Stimulated activated CD8-positive, alpha-beta memory T cell treated with anti-CD3 and anti-CD28 coated beads, Interleukin-15, amount 100 ng/mL, for 48 hours (primary cell): Measurements from ENCODE around the gene MISP.

Experiments
- DNase-seq, 2 donors: peaks; one replicate each; pipeline ENCODE4 v3.0.0-alpha.2; 2020; ENCODE audit warnings: low read depth in 2 of 2

The MISP gene

DNA sequence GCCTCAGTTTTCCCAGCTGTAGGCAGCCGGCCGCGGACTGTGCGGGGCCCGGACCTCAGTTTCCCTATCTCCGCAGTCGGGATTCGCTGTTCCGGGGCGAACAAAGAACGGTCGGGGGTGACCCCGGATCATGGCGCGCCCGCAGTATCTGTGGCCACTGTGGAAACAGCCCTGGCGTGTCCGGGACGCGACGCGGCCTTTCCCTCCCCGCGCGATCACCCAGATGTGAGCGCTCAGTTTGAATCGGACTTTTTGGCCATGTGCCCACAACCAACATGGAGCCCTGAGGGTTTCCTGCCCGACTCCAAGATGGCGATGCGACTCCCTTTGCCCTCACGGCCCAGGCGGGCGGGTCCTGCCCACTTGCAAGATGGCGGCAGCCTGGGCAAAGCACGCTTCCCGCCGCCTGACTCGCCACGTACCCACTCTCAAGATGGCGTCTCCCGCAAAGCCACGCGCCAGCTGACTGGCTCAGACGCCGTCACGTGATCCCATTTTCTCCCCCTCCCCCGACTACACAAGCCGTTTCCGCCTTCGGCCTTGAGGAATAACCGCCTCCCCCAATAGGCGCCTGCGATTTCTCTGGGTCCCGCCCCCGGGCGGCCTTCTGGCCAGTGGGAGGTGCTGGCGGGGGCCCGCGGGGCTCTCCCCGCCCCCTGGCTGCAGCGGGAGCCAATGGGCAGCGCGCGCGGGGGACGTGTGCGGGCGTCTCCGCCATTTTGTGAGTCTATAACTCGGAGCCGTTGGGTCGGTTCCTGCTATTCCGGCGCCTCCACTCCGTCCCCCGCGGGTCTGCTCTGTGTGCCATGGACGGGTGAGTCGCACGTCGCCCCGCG, 46.0 kb downstream of the MISP start, which contains the start of gene PTBP1:
Gene PTBP1, plus strand, starts transcription at position 761 of the 836 bp plus-strand sequence. Its CDS starts 46 bp downstream, at position 807.
- peak; percentile 100 for DNase-seq

GRCh38 chr19:797528-798414, 46.9 kb downstream of the MISP start:
- DNase-seq: peak; percentile 84 to 87

DNA sequence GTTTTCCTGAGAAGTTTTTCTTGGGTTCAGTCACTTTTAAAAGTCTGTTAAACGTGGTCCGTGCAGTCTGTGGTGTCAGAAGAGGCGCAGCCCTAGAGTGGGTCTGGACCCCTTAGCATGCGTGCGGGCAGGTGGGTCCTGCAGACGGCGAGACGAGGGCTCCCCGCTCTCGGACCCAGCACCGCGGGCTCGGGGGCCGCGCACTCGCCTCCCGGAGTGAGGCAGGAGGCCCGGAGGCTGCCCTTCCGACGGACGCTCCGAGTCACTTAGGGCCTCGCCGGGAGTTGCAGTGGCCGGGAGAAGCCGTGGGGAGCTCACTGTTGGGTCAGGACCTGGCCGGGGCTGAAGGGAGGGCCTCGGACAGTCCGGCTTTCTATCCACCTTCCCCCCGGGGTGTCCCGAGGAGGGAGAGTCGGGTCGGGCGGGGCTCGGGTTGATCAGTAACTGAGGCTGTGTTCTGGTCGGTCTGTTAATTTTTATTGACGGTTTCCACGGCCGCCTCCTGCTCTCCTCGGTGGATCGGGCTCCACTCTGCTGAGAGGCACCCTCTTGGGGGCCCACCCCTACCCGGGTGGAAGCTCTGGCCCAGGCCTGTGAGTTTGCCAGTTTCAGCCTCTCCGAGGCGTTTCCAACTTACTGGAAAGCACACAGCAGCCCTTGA, 47.6 kb downstream of the MISP start:
- no peak for DNase-seq

GRCh38 chr19:799076-799881, 48.4 kb downstream of the MISP start:
- no peak for DNase-seq

- DNase-seq: no peak
Measured at GRCh38 chr19:800360-801029, 49.6 kb downstream of the MISP start.

DNA sequence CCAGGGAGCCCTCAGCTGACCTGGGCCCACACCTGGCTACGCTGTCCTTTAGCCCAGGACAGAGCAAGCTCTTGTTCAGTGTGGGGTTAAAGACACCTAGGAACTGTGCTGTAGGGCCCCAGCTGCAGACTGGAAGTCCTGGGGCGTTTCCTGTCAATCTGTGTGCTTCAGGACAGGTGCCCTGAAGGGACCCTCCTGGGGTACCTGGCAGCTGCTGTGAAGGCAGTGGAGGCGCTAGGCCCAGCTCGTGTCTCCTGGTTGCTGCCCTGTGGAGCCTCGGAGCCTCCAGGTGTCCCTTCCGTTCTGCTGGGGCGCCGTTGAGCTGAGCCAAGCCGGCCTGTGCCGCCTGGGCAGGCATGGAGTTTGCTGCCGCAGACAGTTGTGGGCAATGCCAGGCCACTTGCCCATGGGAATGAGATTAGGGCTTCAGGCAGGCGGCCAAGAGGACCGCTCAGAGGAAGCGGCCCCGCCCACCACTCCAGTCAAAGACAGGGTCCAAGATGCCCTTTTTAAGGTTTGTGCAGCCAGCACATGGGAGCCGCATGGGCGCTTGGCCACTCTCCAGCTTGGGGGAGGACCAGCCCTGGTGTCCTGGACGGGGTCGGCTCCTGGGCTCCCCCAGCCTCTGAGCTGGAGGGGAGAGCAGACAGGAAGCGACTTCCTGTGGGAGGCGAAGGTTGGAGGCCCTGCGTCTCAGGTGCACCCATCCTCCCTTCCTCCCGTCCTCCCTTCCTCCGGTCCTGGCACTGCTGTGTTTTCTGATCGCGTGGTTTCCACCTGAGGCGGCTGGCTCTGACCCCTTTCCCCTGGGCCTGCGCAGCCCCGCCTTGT, 50.3 kb downstream of the MISP start:
- no peak for DNase-seq

DNA sequence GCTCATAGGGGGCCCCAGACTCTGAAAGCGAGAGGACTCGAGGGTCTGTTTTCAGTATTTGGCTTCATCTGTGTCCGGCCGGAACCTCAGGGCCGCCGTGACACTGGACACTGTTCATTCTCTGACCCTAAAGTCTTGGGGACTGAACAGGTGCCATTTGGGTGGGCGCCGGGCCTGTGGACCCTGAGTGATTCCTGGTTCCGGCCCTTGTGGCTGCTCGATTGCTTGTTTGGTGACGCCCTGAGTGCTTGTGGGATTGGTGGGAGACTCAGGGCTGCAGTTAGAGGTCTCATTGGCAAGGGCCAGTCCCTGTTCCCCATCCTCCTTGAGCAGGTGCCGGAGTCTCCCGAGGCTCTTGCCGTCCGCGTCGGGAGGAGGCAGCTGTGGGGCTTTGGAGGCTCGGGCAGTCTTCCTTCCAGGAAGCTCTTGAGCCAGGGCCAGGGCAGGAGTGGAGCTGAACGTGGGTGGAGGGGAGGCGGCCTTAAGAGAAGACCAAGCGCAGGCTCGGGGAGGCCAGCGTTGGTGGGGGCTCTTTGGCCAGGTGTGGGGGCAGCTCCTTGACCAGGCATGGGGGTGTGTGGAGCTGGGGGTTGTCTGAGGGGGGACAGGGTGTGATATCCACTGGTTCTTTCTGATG, 51.1 kb downstream of the MISP start:
- no peak for DNase-seq

DNA sequence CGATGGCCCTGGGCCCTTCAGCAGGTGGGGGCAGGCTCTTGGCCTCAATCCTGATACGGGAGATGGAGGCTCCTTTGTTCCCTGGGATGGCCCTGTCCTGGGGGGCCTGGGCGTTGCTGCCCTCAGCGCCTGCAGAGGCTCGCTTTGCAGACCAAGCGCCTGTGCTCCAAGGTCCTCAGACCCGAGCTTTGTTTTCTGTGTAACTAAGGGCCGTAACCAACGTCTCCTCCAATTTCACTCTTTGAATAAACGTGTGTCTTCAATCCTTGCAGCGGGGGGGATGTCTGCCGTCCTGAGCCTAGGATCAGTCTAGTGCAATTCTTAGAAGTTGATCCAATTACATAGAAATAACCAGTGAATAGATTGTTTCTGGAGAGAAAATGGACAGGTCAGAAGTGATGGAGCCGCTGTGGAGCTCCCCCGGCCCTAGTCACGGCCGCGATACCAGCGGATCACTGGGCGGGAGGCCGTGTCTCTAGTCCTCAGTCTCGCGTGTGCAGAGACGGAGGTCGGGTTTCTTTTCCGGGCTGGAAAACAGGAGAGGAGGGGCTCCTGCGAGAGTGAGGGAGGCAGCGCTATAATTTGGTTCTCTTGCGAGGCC, 51.7 kb downstream of the MISP start:
- no peak for DNase-seq

DNA sequence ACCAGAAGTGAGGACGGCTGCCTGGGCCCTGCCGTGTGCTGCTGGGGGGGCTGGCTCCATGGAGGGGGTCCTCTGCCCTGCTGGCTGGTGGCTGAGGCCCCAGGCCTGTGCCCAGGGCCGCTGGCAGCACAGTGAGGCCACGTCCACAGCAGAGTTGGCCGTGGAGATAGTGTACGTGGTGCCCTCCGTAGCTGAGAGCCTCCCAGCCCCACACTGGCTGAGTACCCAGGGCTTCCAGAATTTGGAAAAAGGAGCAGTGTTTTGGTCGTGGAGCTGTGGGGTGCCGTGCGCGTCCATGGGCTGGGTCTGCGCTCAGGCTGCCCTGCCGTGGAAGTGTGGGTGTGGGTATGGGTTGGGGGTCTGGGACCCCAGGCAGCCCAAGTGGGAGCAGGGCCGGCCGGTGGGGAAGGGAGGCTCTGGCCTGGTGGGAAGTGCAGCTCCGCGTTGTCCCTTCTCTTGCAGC, 52.2 kb downstream of the MISP start:
- DNase-seq: no peak

DNA sequence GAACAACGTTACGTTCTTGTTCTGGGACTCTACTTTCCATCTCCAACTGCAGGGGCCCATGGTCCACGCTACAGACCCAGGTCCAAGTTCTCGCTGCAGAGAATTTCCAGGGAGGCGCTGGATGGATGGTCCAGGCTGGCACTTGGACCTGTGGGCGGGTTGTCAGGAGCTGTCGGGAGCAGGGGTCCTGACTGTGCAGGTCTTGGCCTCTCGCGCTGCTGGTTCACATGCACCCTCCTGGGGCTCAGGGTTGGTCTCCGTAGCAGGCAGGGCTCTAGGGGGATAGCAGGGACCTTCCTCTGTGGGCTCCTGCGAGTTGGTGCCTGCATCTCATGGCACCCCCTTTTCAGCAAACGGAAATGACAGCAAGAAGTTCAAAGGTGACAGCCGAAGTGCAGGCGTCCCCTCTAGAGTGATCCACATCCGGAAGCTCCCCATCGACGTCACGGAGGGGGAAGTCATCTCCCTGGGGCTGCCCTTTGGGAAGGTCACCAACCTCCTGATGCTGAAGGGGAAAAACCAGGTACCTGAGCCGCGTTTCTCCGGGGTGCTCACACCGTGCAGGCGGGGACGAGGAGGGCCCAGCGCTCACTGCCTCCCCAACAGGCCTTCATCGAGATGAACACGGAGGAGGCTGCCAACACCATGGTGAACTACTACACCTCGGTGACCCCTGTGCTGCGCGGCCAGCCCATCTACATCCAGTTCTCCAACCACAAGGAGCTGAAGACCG, 52.9 kb downstream of the MISP start:
- DNase-seq: no peak

- no peak for DNase-seq
Measured at GRCh38 chr19:804419-805165, 53.7 kb downstream of the MISP start.

DNA sequence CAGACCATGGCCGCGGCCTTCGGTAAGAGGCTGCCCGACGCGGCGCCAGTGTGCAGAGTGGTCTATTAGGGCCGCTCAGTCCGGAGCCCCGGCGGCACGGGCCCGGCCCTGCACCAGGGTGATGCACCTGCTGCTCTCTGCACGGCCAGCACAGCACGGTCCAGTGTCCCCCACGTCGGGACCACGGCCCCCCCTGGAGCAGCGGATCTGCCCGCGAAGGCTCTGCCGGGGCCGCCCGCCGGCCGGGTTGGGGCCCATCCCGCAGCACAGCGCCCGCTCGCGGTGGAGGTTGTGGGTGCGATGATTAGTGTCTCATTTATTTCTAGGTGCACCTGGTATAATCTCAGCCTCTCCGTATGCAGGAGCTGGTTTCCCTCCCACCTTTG, 54.2 kb downstream of the MISP start:
- DNase-seq: no peak

- no peak for DNase-seq
Measured at GRCh38 chr19:805600-806550, 55.0 kb downstream of the MISP start.

DNA sequence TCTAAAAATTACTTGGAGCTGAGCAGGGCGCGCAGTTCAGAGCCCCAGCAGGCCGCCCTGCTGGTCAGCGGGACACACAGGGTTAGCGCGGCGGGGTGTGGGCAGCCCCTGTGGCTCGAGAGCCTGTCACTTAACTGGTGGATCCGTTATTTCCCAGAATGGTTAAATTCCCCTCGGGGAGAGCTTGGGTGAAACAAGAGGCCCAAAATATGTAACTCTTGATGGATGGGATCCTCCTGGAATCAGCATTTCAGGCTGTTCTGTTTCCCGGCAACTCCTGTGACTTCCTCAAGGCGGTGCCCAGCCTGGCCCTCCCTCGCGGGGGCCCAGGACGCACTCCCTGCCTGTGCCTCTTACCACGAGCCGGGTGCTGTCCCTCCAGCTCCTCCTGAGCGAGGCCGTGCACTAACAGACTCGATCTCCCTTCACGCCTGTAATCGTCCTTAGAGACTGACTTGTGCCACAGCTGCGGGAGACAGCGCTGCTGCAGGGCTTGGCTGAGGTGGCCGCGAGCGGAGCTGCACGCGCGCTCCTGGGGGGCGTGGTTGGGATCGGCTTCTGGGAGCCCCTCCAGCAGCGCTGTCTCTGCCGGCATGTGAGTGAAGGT, 56.0 kb downstream of the MISP start:
- DNase-seq: no peak

DNA sequence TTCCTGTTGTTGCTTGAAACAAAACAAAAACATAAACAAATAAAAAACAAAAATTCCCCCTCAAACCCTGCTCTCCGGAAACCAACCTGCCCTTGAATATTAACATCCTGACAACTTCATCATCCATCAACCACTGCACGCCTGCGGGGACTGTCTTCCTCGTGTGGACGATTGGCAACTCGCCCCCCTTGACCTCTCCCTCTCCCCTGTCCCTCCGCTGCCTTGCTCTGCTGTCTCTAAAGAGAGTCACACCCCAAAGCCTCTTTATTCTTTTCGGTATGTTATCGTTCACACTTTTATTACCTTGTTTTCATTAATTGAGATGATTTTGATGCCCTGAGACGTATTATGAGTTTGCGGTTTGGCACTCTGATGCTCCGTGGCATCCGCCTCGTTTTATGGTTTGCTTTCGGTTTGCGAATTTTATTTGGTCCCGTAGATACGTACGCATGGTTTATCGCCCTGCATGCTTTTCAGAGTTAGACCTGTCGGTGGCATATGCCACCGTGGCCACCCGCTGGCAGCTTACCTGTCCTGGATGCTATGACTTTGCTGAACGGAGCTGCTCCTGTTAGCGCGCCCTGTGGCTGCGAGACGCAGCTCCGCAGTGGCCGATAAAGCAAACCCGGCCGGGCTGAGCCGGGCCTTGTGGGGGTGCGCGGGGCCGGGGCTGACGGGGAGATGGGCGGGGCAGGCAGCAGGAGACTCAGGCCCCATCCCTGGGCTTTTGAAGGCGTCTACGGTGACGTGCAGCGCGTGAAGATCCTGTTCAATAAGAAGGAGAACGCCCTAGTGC, 56.9 kb downstream of the MISP start:
- DNase-seq: no peak
